Astrocyte of the cerebellum (primary cell): Measurements from ENCODE around the gene C6orf15.
A peak's percentile ranks its signal among the peaks of the same experiment; 100 is the strongest.

ENCODE experiments used
- DNase-seq: peaks from one replicate; pipeline ENCODE4 v3.0.0-alpha.2; 2011; ENCODE audit warnings: low read depth
- H3K4me3 ChIP-seq: 2 replicates; pipeline ENCODE4 v1.5.1; 2011; ENCODE audit warnings: mild to moderate bottlenecking, low read depth, low read length, moderate library complexity
- in situ Hi-C: cut with HindIII; loops from 2 replicates; pipeline ENCODE4 v1.10.0; 2017; ENCODE audit warnings: low sequenced_read_pairs
- TF ChIP-seq, protein P1 (sequence below): IDR thresholded peaks from 2 replicates; pipeline ENCODE4 v1.5.1; 2012; ENCODE audit warnings: low read length, low read depth, moderate library complexity, mild to moderate bottlenecking; ENCODE audit errors: missing control alignments

C6orf15 gene

DNA sequence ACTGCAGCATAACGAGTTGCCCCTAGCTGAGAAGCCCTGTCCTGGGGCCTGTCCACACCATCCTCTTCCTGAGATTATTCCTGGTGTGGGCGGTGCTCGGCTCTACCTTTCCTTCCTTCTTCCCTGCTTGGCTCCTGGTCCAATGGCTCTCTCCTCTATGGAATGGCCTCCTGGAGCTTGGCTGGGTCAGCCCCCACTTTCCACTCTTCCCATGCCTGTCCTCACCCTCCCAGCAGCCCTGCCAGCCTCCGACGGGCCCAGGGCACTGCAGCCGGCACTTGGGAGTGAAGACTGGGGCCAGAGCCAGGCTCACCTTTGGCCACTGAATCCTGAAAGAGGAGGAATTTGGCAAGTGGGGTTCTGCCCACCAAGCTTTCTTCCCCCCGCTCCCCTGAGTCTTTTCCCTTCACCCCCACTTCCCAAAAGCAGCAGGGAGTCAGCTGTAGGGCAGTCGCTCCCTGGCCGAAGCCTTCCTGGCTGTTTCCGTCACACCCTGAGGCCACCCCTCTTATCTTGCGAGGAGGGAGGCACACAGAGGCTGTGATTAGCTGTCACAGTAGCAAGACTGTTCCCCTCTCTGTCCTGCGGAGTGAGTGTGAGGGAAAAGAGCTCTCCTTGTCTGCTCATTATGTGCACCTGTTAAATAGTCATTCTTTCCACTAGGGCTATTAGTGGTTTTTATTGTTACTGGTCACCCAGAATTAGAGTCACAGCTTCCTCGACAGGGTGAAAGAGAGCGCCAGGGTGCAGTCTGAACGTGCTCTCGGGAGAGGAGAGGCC is 14.2 kb upstream of the C6orf15 start:
- in situ Hi-C loops = no loop called here
- TF ChIP-seq, protein P1, sequence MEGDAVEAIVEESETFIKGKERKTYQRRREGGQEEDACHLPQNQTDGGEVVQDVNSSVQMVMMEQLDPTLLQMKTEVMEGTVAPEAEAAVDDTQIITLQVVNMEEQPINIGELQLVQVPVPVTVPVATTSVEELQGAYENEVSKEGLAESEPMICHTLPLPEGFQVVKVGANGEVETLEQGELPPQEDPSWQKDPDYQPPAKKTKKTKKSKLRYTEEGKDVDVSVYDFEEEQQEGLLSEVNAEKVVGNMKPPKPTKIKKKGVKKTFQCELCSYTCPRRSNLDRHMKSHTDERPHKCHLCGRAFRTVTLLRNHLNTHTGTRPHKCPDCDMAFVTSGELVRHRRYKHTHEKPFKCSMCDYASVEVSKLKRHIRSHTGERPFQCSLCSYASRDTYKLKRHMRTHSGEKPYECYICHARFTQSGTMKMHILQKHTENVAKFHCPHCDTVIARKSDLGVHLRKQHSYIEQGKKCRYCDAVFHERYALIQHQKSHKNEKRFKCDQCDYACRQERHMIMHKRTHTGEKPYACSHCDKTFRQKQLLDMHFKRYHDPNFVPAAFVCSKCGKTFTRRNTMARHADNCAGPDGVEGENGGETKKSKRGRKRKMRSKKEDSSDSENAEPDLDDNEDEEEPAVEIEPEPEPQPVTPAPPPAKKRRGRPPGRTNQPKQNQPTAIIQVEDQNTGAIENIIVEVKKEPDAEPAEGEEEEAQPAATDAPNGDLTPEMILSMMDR = no peak
- no peak for DNase-seq
- no peak overlapping the region for H3K4me3 ChIP-seq

DNA sequence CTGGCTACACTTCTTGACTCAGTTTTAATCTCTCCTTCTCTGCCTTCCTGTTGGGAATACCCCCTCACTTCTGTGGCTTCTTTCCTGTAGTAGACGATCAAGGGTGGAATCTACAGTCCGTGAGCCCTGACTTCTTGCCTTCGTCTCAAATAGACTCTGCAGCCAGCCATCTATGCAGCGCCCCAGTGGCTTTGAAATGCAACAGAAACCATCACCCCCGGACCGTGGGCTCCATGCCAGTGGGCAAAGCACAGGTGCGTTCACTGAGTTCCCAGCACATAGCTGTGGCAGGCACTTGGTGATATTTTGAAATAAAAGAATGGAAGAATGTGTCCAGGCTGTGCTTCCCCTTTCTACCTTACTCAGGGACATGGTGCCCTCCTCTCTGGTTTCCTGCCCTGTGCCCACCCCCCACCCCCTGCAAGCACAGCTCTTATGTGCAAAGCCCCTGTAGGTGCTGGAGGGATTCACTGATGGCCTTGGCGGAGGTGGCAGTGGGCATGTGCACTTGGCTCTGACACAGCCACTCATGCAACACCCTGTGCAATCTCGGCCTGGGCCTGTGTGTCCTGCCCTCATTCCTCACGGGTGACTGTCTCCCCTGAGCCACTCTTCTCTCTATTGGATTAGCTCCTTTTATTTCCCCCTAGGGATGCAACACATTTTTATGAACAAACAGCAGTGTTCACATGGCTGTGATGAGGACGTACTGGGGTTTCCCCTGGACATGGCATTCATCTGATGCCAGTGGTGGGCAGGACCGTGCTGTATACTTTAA is 13.4 kb upstream of the C6orf15 start:
- H3K4me3 ChIP-seq = no peak overlapping the region
- in situ Hi-C loops = no loop called here
- TF ChIP-seq, protein P1 = no peak
- DNase-seq = no peak

DNA sequence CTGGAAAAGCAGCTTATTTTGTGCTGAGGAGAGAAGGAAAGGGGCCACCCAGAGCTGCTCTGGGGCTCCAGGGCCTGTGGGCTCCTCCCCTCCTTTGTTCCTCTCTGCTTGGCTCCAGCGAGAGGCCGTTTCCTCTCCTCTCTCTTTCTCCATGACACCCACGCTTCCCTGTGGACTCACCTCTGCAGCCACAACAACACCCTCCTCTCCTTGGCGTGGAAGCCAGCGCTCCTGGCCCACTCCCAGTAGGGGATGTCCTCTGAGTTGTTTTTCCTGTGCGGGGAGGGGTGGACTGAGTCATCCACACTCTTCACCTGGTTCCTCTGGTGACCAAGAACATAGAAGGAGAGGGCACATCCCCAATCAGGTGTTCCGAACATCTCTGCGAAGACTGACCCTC is 12.8 kb upstream of the C6orf15 start:
- TF ChIP-seq, protein P1 = no peak
- in situ Hi-C loops = no loop called here
- no peak overlapping the region for H3K4me3 ChIP-seq
- no peak for DNase-seq

DNA sequence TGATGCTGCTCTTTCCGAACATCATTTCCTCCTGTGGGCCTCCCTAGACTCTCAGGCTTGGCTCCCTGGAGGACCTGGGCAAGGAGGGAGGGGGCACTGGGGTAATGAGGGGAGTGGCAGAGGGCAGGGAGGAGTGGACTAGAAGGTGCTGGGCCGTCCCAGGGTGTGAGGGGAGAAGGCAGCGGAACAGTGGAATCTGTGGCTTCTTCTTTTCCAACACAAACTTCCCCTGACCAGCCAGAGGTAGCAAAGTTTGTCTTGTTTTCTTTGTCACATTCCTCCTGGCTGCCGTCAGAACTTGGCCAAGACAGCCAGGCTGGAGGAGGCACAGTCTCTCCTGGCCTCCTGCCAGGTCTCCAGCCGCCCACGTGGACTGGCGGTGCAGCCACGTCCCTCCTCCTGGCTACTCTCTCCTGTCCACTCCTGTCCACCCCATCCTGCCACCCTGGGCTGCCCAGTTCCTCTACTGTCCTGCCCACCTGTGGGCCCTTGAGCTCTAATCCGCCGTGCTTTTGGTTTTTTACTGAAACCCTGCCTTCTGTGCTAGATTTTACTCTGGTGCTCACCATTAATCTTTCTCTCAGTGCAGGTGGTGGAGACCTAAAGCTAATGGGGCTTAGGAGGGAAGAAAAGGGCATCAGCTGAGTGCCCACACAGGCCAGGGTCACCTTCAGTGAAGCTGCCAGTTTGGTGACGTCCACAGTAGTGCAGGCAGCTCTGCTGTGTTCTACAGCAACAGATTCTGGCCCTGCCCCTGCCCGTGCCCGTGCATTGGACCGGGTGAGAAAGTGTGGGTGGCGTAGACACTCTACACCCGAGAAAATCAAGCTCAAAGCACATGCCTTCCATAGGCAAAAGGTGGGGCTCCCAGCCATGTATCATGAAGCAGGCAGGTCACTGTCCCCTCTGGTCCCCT is 10.7 kb upstream of the C6orf15 start:
- DNase-seq = peak; percentile 72
- TF ChIP-seq, protein P1 = no peak
- no peak overlapping the region for H3K4me3 ChIP-seq
- in situ Hi-C loops = no loop called here

DNA sequence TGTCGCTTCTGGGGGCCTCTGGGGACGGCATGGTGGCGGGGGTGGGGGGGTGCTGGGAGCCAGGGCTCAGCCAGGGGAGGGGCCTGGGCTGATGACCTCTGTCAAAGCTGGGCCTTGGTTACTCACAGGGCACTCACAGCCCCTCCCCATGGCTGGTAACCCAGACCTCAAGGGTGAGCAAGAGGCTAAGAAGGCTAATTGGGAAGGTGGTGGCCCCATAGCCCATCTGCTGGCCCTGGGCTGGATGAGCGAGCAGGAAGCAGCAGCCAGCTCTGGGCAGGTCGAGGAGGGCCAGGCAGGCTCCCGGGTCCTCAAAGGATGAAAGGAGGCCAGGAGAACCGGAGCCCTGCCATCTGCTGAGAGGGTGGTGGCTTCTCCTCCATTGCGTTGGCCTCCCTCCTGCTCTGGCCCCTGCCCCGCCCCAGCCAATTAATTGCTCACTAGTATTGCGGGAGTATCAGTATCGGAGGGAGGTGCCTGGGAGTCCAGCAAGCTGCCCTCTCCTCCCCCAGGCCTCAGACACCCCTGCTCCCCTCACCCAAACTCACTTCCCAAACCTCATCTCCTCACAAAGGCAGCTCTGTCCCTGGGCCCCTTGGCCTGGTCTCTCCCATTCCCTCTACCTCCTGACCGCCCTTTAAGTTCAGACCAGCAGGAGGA is 8.9 kb upstream of the C6orf15 start:
- no peak for DNase-seq
- H3K4me3 ChIP-seq = no peak overlapping the region
- TF ChIP-seq, protein P1 = no peak
- in situ Hi-C loops = no loop called here
